GM12865 (cell line): ENCODE measurements around the gene TRIM32.

Experiments used
- DNase-seq: peaks from one replicate; pipeline ENCODE4 v3.0.0; 2010; ENCODE audit warnings: low read depth
- H3K4me3 ChIP-seq: 2 replicates; pipeline ENCODE4 v1.5.1; 2011; ENCODE audit warnings: mild to moderate bottlenecking, low read depth, low read length, control low read depth
- TF ChIP-seq, protein P1 (sequence below): IDR thresholded peaks from 2 replicates; pipeline ENCODE4 v1.5.1; 2011; ENCODE audit warnings: low read length, control low read depth, low read depth, inconsistent platforms; ENCODE audit not compliant: insufficient read depth; ENCODE audit errors: missing control alignments

Gene TRIM32

DNA sequence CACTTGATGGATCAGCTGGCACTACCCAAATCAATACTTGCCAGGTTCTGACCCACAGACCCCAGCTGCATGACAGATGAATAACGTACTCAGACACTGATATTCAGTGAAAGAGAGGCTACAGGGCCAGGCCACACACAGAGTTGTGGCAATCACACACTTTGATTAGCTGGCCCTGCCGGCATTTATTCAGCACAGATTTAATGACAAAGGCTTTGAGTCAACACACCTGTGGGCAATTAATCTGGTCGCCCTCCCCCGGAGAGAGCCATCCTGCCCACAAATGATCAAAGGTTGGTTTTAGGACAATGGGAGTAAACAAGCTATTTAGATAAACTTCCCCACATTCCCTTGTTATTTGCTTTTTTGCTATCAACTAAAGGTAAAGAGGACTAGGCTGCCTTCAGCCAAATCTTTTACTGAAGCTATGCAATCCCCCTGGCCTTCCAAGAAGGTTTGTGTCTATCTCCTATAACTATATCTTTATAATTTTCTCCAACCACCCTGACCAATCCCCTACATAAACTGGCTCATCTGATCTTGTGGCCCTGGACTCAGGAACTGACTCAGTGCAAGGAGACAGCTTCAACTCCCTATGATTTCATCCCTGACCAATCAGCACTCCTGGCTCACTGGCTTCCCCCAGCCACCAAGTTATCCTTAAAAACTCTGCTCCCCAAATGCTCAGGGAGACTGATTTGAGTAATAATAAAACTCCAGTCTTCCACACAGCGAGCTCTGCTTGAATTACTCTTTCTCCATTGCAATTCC is 12.7 kb upstream of the TRIM32 start:
- TF ChIP-seq, protein P1, sequence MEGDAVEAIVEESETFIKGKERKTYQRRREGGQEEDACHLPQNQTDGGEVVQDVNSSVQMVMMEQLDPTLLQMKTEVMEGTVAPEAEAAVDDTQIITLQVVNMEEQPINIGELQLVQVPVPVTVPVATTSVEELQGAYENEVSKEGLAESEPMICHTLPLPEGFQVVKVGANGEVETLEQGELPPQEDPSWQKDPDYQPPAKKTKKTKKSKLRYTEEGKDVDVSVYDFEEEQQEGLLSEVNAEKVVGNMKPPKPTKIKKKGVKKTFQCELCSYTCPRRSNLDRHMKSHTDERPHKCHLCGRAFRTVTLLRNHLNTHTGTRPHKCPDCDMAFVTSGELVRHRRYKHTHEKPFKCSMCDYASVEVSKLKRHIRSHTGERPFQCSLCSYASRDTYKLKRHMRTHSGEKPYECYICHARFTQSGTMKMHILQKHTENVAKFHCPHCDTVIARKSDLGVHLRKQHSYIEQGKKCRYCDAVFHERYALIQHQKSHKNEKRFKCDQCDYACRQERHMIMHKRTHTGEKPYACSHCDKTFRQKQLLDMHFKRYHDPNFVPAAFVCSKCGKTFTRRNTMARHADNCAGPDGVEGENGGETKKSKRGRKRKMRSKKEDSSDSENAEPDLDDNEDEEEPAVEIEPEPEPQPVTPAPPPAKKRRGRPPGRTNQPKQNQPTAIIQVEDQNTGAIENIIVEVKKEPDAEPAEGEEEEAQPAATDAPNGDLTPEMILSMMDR, result no peak
- H3K4me3 ChIP-seq, result no peak overlapping the region
- no peak for DNase-seq

- TF ChIP-seq, protein P1, result no peak
- DNase-seq, result no peak
- H3K4me3 ChIP-seq, result no peak overlapping the region
Observed at GRCh38 chr9:116683535-116683934, 3.6 kb upstream of the TRIM32 start.

DNA sequence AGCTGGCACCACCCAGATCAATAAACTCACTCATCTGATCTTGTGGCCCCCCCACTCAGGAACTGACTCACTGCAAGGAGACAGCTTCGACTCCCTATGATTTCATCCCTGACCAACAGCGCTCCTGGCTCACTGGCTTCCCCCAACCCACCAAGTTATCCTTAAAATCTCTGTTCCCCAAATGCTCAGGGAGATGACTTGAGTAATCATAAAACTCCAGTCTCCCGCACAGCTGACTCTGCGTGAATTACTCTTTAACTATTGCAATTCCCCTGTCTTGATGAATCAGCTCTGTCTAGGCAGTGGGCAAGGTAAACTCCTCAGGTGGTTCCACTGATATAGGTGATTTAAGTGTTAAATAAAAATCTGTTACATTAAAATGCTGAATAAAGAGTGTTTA is 1.9 kb upstream of the TRIM32 start:
- DNase-seq, result no peak
- H3K4me3 ChIP-seq, result no peak overlapping the region
- TF ChIP-seq, protein P1, result no peak

DNA sequence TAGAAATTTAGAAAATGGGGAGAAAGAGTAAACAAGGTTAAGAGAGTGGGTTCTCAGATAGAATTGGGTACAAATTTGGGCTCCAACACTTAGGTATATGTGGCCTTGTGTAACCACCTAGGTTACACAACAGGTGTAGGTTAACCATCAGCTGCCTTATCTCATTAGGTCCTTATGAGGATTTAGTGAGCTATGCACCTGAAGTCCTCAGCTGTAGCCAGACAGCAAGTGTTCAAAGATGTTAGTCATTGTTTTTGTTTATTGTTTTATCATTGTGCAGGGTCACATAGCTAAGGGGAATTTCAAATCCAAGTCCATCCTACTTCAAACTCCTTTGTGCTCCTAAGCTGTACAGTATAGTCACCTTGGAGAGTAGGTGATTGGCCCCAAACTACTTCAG is 970 bp upstream of the TRIM32 start:
- peak overlapping the region; percentile 69 for H3K4me3 ChIP-seq

DNA sequence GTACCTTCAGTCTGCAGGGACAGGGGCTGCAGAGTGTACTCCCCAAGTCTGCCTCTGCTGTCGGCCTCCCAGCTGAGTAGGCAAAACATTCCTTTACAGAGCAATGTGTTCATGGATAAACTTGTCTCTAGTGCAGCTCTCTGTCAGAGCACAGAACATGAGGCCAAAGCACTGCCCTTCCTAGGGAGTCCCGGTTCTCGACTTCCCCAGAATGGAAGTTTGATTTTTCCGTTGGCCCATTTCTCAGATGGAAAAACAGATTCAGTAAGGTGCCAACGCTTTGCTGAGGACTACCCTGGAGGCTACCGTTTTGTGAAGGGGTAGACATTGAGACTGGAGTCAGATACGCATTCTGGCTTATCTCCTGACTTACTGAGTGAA is 422 bp upstream of the TRIM32 start:
- peak overlapping the region; percentile 69 for H3K4me3 ChIP-seq
- no peak for DNase-seq
- TF ChIP-seq, protein P1, result no peak

More for the DNA sequence above, 970 bp upstream of the TRIM32 start:
- DNase-seq, result no peak
- TF ChIP-seq, protein P1, result no peak

DNA sequence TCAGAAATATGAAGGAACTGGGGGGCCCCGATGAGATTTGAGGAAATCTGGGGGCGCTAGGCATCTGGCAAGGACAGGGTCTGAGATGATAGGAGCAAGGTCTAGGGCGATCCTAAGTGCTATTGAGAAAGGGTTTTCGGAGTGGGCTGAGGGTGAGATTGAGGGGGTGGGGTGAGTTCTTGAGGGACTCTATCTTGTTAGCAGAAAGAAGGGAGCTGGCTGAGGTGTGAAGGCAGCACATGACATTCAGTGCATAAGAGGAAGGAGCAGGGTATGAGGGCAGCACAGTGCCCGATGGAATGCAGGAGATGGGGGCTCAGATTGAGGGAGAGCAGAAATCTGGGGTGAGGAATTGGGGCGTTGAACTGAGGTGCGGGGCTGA is 640 bp downstream of the TRIM32 start:
- no peak for DNase-seq
- H3K4me3 ChIP-seq, result peak overlapping the region; percentile 69
- TF ChIP-seq, protein P1, result no peak
